GM12878 (cell line): ENCODE results near the gene HDAC7. TPM values are rescaled to one million over a fixed set of nuclear protein-coding genes. Genes with fewer than 3 reads are reported as not detected.
A peak's percentile ranks its signal among the peaks of the same experiment; 100 is the strongest.

ENCODE experiments used
- ATAC-seq: fragments of 200-7000 bp; cut with Tn5 transposase; 3 replicates; pipeline ENCODE4 v1.9.1; 2020; ENCODE audit warnings: mild to moderate bottlenecking, moderate library complexity
- BruUV-seq: library from RNA; stranded (reverse); fragments of 400-500 nt; replicated peaks from 2 replicates; lab custom pipeline; 2021; lab: Mats Ljungman, UMichigan
- CTCF ChIA-PET: fragments of 300-600 bp; sonication (Branson Sonifier 250); formaldehyde crosslinking; extraction: SDS; loops from one replicate; lab custom pipeline; 2021; ENCODE audit warnings: inconsistent platforms; lab: Yijun Ruan, JAX
- POLR2A ChIA-PET: fragments of 350-600 bp; formaldehyde crosslinking; extraction: SDS; loops from one replicate; lab custom pipeline; 2021; ENCODE audit warnings: inconsistent platforms; lab: Charles Lee
- RAD21 ChIA-PET: fragments of 300-600 bp; sonication (Branson Sonifier 250); formaldehyde crosslinking; loops from one replicate; lab custom pipeline; 2023; ENCODE audit warnings: antibody characterized with exemption; ENCODE audit not compliant: unreplicated experiment; lab: Charles Lee
- SMC1A ChIA-PET: fragments of 300-600 bp; sonication (Branson Sonifier 250); formaldehyde crosslinking; loops from one replicate; lab custom pipeline; 2023; ENCODE audit not compliant: unreplicated experiment, uncharacterized antibody; lab: Charles Lee
- DNase-seq: peaks from one replicate; pipeline ENCODE4 v3.0.0-alpha.2; 2011; ENCODE audit warnings: low read depth, low spot score
- FAIRE-seq: peaks from 3 replicates; lab custom pipeline; 2011; peaks lifted over from hg19 to GRCh38; lab: Jason Lieb, UNC
- H2AFZ ChIP-seq: 2 replicates; pipeline ENCODE4 v1.6.0; 2011; ENCODE audit warnings: low read depth, low read length, control low read depth; ENCODE audit not compliant: control insufficient read depth
- H3K27ac ChIP-seq: 2 replicates; pipeline ENCODE4 v1.5.1; 2011; ENCODE audit warnings: control low read depth; ENCODE audit not compliant: control insufficient read depth, insufficient read depth
- H3K27me3 ChIP-seq, 2 experiments: replicated peaks in 1 of 2; 2 replicates each; pipeline versions ENCODE4 v1.6.0 to v1.6.1; 2011; ENCODE audit warnings: low read length in 1 of 2; ENCODE audit not compliant: control insufficient read depth in 2 of 2, insufficient read depth in 2 of 2
- H3K36me3 ChIP-seq, 2 experiments: 2 replicates each; pipeline ENCODE4 v1.5.1; 2011; ENCODE audit warnings: low read length in 1 of 2; ENCODE audit not compliant: control insufficient read depth in 2 of 2, insufficient read depth in 2 of 2
- H3K4me1 ChIP-seq: 2 replicates; pipeline ENCODE4 v1.6.1; 2011; ENCODE audit warnings: mild to moderate bottlenecking, low read length, moderate library complexity, mixed read lengths; ENCODE audit not compliant: control insufficient read depth, insufficient read depth
- H3K4me2 ChIP-seq: 2 replicates; pipeline ENCODE4 v1.6.0; 2011; ENCODE audit warnings: control low read depth; ENCODE audit not compliant: control insufficient read depth, insufficient read depth
- H3K4me3 ChIP-seq: fragments of 200-600 bp; sonication (generic); 2 replicates; pipeline ENCODE4 v1.5.1; 2016
- H3K79me2 ChIP-seq: 2 replicates; pipeline ENCODE4 v1.6.0; 2011; ENCODE audit warnings: low read length; ENCODE audit not compliant: control insufficient read depth, insufficient read depth
- H3K9ac ChIP-seq: 2 replicates; pipeline ENCODE4 v1.8.0; 2011; ENCODE audit warnings: low read length, control low read depth, mixed read lengths; ENCODE audit not compliant: control insufficient read depth, insufficient read depth
- H3K9me3 ChIP-seq: replicated peaks from 3 replicates; pipeline ENCODE4 v1.5.1; 2011; ENCODE audit warnings: mild to moderate bottlenecking, low read length; ENCODE audit not compliant: control insufficient read depth, insufficient read depth
- H4K20me1 ChIP-seq: 2 replicates; pipeline ENCODE4 v1.6.0; 2011; ENCODE audit not compliant: control insufficient read depth, insufficient read depth
- MYC ChIP-seq: IDR thresholded peaks from 2 replicates; pipeline ENCODE4 v1.6.1; 2011; ENCODE audit warnings: mild to moderate bottlenecking, low read length, moderate library complexity, inconsistent platforms; ENCODE audit not compliant: insufficient read depth, insufficient replicate concordance, insufficient read length, severe bottlenecking
- NR2C1 ChIP-seq: fragments of 450-650 bp; IDR thresholded peaks from 2 replicates; pipeline ENCODE4 v1.6.1; 2017; ENCODE audit warnings: antibody characterized with exemption, mild to moderate bottlenecking, moderate library complexity
- POLR2A ChIP-seq: IDR thresholded peaks from 2 replicates; pipeline ENCODE4 v1.6.1; 2011; ENCODE audit warnings: low read depth, mild to moderate bottlenecking, low read length
- WGBS: methylation state at CpG from one replicate; pipeline ENCODE4 v1.1.6; 2016; ENCODE audit warnings: low lambda C conversion rate; ENCODE audit not compliant: insufficient replicate concordance, insufficient coverage; ENCODE audit errors: missing lambda C conversion rate; 5-methylcytosine and 5-hydroxymethylcytosine counted together
- in situ Hi-C: fragments of 300-500 bp; cut with MboI; formaldehyde crosslinking; loops from 9 replicates; pipeline ENCODE4 v1.14.3; 2018; ENCODE audit warnings: mixed read lengths
- intact Hi-C: fragments of 100-400 bp; cut with micrococcal nuclease; formaldehyde crosslinking; loops from one replicate; pipeline ENCODE4 v1.14.2; 2022; ENCODE audit not compliant: unreplicated experiment
- polyA plus RNA-seq, 11 experiments: library from polyadenylated mRNA; depleted of rRNA in 4 of 11; unstranded in 6 of 11; stranded (reverse) in 5 of 11; fragments of >200 nt; fragmentation: Nextera tagmentation in 4 of 11; fragmentation: Illumina TruSeq in 1 of 11; extraction: Ambion mirVana in 4 of 11; extraction: Trizol in 1 of 11; gene quantifications; 1 replicate in 1 of 11; 2 replicates in 10 of 11; pipeline versions ENCODE4 v1.2.1 to v1.2.3, GENCODE V29; 2011 to 2016; ENCODE audit warnings: inconsistent platforms in 2 of 11, missing spikeins in 2 of 11, low read depth in 1 of 11
- total RNA-seq, 4 experiments: library from RNA; depleted of rRNA in 3 of 4; stranded (reverse); fragments of >200 nt in 3 of 4; fragmentation: Illumina TruSeq in 1 of 4; extraction: Trizol in 1 of 4; gene quantifications; 2 replicates each; pipeline versions ENCODE4 v1.2.1 to v1.2.3, GENCODE V29; 2013 to 2021

Gene HDAC7
- total and polyA plus RNA-seq, 10 of the 15 experiments (the other 5 are each of a cell fraction or from before 2014, with no cell fraction given), result 0.47 to 18.3 (median 5.4) TPM

GRCh38 chr12:47785036-47785886 is 34.4 kb downstream of the HDAC7 start:
- RAD21 ChIA-PET, result interaction anchor here (0.9 kb wide), 1 partner anchor 53 kb away, joined by 3 read pairs; no protein-coding TSS in a partner anchor
- in situ Hi-C loops, result no loop called here

DNA sequence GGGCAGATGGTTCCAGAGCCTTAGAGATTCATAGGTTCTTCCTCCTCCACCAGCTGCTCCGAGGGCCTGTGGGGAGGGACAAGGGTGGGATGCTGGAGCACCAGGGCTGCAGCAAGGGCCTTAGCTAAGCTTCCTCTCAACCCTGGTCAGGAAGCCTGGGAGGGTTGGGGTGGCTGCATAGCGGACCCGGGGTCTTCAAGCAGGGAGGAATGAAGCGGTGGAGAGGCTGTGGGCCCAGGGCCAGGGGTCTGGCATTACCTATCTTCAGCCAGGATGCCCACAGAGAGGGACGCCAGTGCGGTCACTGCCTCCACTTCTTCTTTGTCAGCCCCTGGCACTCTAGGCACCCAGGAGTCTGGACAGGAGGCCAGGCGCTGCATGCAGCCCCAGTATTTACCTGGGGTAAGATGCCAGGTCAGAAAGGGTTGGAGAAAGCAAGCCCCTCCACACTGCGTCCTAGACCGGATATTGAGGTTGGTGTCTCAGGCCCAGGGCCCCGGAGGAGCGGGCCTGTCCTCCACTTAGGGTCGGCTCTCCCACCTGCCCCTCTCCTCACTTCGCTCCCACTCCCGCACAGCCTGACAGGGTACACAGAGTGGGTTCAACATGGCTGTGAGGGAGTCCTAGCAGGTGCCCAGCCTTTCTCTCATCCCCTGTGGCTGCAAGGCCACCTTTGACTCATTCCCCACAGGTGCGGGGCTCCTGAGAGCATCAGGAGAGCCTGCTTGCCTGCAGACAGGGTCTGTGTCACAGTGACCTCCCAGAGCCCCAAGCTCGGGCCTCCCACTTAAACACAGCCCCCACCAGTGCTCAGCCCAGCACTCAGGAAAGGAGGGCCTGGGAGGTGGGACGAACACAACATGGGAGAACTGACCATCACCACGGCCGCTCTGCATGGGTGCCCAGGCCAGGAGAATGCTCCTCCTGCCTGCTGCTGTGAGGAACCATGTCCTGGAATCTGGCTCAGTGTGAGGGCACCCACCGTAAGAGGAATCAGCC is 35.6 kb downstream of the HDAC7 start:
- no peaks in the 10 kb centered on the region for H3K9me3 ChIP-seq
- intact Hi-C loops, result no loop called here
- H3K79me2 ChIP-seq, result no peaks in the 10 kb centered on the region

More at GRCh38 chr12:47785036-47785886, 34.4 kb downstream of the HDAC7 start:
- H3K27ac ChIP-seq, result no peak overlapping the region
- H4K20me1 ChIP-seq, result no peaks in the 10 kb centered on the region
- ChIA-PET CTCF (interaction anchor here (0.6 to 2.0 kb wide), 6 partner anchors 15 to 178 kb away, joined by 3 to 5 read pairs (median 4); partner anchors contain the start of gene TMEM106C), POLR2A (no interaction called here), SMC1A (interaction anchor here (1.0 to 1.5 kb wide), 2 partner anchors 10 to 53 kb away, joined by 3 to 4 read pairs; no protein-coding TSS in a partner anchor)
- no peak overlapping the region for H3K9ac ChIP-seq
- no peaks in the 10 kb centered on the region for H3K4me1 ChIP-seq
- H3K27me3 ChIP-seq, result no peaks in the 10 kb centered on the region
- 83% methylated on average over 14 of the region's 15 CpGs for WGBS
- no peaks in the 10 kb centered on the region for H3K79me2 ChIP-seq
- intact Hi-C loops, result no loop called here
- H2AFZ ChIP-seq, result no peak overlapping the region
- H3K4me3 ChIP-seq, result no peak overlapping the region
- H3K9me3 ChIP-seq, result no peaks in the 10 kb centered on the region
- peaks cover 0 to 4% of the 10 kb centered on the region in 2 experiments; a peak in 1 of 4 replicates for H3K36me3 ChIP-seq
- FAIRE-seq (no peak), ATAC-seq (no peak), DNase-seq (no peak)
- no TSS peak for BruUV-seq
- peak; percentile 21; the same call in 1 of the 2 replicates for TF ChIP-seq POLR2A
- no peak for TF ChIP-seq NR2C1
- no peak overlapping the region for H3K4me2 ChIP-seq

More for the DNA sequence above, 35.6 kb downstream of the HDAC7 start:
- no peaks in the 10 kb centered on the region for H4K20me1 ChIP-seq
- no peak for TF ChIP-seq MYC
- H3K27ac ChIP-seq, result no peak overlapping the region
- H2AFZ ChIP-seq, result no peak overlapping the region
- H3K4me3 ChIP-seq, result no peak overlapping the region
- BruUV-seq, result no TSS peak
- H3K27me3 ChIP-seq, result no peaks in the 10 kb centered on the region
- WGBS, result 90% methylated on average over 20 of the region's 20 CpGs
- H3K36me3 ChIP-seq, result peaks cover 0 to 4% of the 10 kb centered on the region in 2 experiments; a peak in 1 of 4 replicates
- DNase-seq (no peak), FAIRE-seq (no peak), ATAC-seq (no peak)
- H3K4me1 ChIP-seq, result no peaks in the 10 kb centered on the region
- H3K9ac ChIP-seq, result no peak overlapping the region
- SMC1A ChIA-PET, result interaction anchor here (1.0 to 1.5 kb wide), 2 partner anchors 9 to 54 kb away, joined by 3 to 4 read pairs; no protein-coding TSS in a partner anchor
- H3K4me2 ChIP-seq, result no peak overlapping the region
- RAD21 ChIA-PET, result interaction anchor here (1.5 kb wide), 1 partner anchor 54 kb away, joined by 3 read pairs; no protein-coding TSS in a partner anchor
- in situ Hi-C loops, result no loop called here
- CTCF ChIA-PET, result interaction anchor here (1.5 kb wide), 1 partner anchor 70 kb away, joined by 5 read pairs; no protein-coding TSS in a partner anchor
- POLR2A ChIA-PET, result no interaction called here
